AG04450 (cell line): ENCODE results near the gene GBX1. TPM values are rescaled to one million over a fixed set of nuclear protein-coding genes. Genes with fewer than 3 reads are reported as not detected.
A peak's percentile ranks its signal among the peaks of the same experiment; 100 is the strongest.

Source experiments
- CTCF ChIA-PET: fragments of 300-600, 350-600 bp; formaldehyde crosslinking; extraction: SDS; loops from one replicate; lab custom pipeline; 2022; ENCODE audit warnings: antibody characterized with exemption, inconsistent platforms; lab: Charles Lee
- POLR2A ChIA-PET: fragments of 350-600 bp; formaldehyde crosslinking; extraction: SDS; loops from one replicate; lab custom pipeline; 2021; ENCODE audit warnings: antibody characterized with exemption, inconsistent platforms; lab: Yijun Ruan, JAX
- DNase-seq: peaks from one replicate; pipeline ENCODE4 v3.0.0-alpha.2; 2011; ENCODE audit warnings: low read depth, low spot score
- H3K27ac ChIP-seq: one replicate; pipeline ENCODE4 v1.5.1; 2012; ENCODE audit warnings: low read depth, low read length, control low read depth
- H3K27me3 ChIP-seq: one replicate; pipeline ENCODE4 v1.6.0; 2012; ENCODE audit warnings: low read length; ENCODE audit not compliant: control insufficient read depth, insufficient read depth
- H3K4me3 ChIP-seq: 2 replicates; pipeline ENCODE4 v1.5.1; 2011; ENCODE audit warnings: mild to moderate bottlenecking, low read depth, low read length, control low read depth
- H3K9me3 ChIP-seq: 2 replicates; pipeline ENCODE4 v1.5.1; 2012; ENCODE audit warnings: low read length; ENCODE audit not compliant: control insufficient read depth, insufficient read depth
- CTCF ChIP-seq: IDR thresholded peaks from 2 replicates; pipeline ENCODE4 v1.5.1; 2011; ENCODE audit warnings: low read depth, low read length, control low read depth, inconsistent platforms
- polyA plus RNA-seq: library from polyadenylated mRNA; depleted of rRNA; stranded (reverse); fragments of >200 nt; gene quantifications from 2 replicates; pipeline ENCODE4 v1.2.3, GENCODE V29; 2011

Gene GBX1
- polyA plus RNA-seq, 1 experiment: not detected

GRCh38 chr7:151172273-151173141 is 5.0 kb upstream of the GBX1 start:
- Histone ChIP-seq H3K9me3 (peaks cover 21% of the 10 kb centered on the region), H3K27ac (no peak overlapping the region), H3K4me3 (no peak overlapping the region), H3K27me3 (peaks cover 54% of the 10 kb centered on the region)
- DNase-seq: peak; percentile 13
- peak; percentile 100 for TF ChIP-seq CTCF
- CTCF ChIA-PET: interaction anchor here (0.6 to 1.3 kb wide), 20 partner anchors 9 to 274 kb away, joined by 3 to 21 read pairs (median 4); no protein-coding TSS in a partner anchor
- POLR2A ChIA-PET: no interaction called here

DNA sequence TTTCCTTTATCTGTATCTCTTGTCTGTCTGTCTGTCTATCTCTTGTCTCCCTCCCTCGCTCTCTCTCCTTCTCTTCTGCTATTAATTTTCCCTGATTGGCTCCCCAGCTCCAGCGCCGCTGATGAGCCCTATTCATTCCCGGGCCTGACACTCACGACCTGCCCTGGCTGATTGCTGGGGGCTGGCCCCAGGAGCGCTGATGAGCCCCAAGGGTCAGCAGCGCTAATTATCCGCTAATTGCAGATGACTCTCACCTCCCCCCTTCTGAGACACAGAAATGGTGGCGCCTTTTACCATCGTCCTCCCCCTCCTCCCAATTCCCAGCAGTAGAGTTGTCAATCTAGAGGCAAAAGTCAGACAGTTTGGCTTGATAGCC is 1.3 kb upstream of the GBX1 start:
- Histone ChIP-seq H3K27ac (no peak overlapping the region), H3K9me3 (peaks cover 11% of the 10 kb centered on the region), H3K4me3 (no peak overlapping the region), H3K27me3 (peaks cover 61% of the 10 kb centered on the region)
- ChIA-PET POLR2A (no interaction called here), CTCF (interaction anchor here (1.0 to 1.2 kb wide), 4 partner anchors 15 to 31 kb away, joined by 3 to 4 read pairs (median 3); no protein-coding TSS in a partner anchor)
- no peak for DNase-seq
- TF ChIP-seq CTCF: no peak

DNA sequence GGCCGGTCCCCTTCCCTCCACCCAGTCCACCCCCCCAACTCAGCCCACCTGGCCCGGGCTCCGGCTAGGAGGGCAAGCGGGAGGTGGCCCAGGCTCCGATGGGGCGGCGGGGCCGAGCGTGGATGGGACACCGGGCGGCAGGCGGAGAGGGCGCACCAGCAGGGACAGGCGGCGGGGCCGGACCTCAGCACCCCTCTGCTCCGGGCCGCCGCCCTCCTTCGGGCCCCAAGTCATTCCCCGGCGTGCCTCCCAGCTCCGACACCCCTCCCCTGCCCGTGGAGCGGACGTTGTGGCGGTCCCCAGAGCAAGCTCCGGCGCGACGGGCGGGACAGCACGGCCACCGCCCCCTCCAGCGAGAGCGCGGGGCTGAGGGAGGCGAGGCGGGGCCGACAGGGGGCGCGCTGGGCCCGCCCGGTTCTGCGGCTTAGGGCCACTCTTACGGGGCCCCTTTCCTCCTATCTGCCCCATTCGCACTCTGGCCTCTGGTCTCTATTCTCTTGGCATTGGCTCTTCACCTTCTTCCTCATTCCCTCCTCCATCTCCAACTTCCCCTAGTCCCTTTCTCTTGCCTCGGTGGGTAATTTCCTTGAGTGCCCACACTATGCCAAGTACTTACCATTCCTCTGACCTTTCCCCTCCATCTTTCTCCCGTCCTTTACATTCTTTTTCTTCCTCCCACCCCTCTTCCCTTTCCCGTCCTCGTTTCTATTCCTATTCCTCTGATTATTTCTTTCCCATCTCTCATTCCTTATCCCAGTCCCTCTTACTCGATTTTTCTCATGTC is 701 bp upstream of the GBX1 start:
- Histone ChIP-seq H3K4me3 (no peak overlapping the region), H3K27me3 (peaks cover 59% of the 10 kb centered on the region), H3K27ac (no peak overlapping the region), H3K9me3 (peaks cover 5% of the 10 kb centered on the region; the same call in 1 of the 2 replicates)
- ChIA-PET POLR2A (no interaction called here), CTCF (interaction anchor here (0.6 to 1.2 kb wide), 8 partner anchors 14 to 146 kb away, joined by 3 to 10 read pairs (median 4); no protein-coding TSS in a partner anchor)
- no peak for DNase-seq
- peak; percentile 44 for TF ChIP-seq CTCF

- no peak for TF ChIP-seq CTCF
- ChIA-PET CTCF (interaction anchor here (0.9 kb wide), 1 partner anchor 56 kb away, joined by 3 read pairs; no protein-coding TSS in a partner anchor), POLR2A (no interaction called here)
- H3K27me3 ChIP-seq: peaks cover 66% of the 10 kb centered on the region
- H3K4me3 ChIP-seq: no peak overlapping the region
- no peaks in the 10 kb centered on the region; the same call in 1 of the 2 replicates for H3K9me3 ChIP-seq
- DNase-seq: no peak
- no peak overlapping the region for H3K27ac ChIP-seq
These were observed 781 bp downstream of the GBX1 start for GRCh38 chr7:151166629-151167196.
